Jurkat, Clone E6-1 (cell line): ENCODE results near the gene CD164.
A peak's percentile ranks its signal among the peaks of the same experiment; 100 is the strongest.
"Not testable (repeated sequence)": the region's sequence is repeated elsewhere in the genome, so short reads cannot be mapped to it uniquely, and the experiment has no call there.

Source experiments
- DNase-seq: peaks from one replicate; pipeline ENCODE4 v3.0.0-alpha.2; 2011; ENCODE audit warnings: low read depth, low spot score
- H3K4me3 ChIP-seq: 2 replicates; pipeline ENCODE4 v1.5.1; 2011; ENCODE audit warnings: mild to moderate bottlenecking, low read length, control low read depth, moderate library complexity

The CD164 gene

DNA sequence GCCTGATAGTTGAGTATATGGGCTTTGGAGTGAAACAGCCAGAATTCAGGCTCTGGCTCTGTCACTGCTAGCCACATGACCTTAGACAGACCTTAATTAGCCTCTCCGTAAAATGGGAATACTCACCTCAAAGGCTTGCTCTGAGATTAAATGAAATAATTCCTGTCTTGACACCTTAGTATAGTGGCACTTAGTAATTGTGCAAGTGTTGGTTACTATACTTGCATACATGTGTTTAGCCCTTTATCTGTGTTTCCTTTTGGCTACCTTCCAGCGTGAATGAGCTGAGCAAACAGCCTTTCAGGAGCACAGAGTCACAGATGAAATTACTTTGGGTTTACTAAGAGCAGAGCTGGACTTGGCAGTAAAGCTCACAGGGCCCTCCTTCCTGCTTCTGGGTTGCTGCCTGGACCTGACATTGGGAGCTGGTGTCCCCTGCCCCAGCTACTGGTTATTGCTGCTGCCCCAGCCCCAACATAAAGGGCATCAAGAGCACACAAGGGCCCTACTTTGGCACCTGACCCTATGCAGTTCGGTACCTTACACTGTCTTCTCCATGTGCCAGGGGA lies 32.8 kb downstream of the CD164 start:
- no peak overlapping the region for H3K4me3 ChIP-seq
- DNase-seq: peak; percentile 30

DNA sequence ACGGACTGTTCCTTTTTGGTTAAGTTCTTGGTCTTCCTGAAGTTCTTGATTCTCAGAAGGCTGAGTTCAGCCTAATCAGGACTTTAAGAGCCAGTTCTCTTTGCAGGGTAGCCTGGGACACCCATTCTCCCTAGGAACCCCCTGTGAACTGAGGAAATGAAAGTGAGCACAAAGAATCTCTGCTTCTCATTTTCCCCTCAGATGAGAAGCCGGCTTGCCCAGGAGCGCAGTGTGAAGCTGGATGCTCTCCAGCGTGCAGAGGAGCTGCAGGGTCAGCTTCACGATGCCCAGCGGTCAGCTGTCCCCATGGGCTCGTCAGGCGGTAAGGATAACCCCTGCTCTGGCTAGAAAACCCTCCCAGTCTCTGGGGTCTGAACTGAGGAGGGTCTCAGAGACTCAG lies 34.0 kb downstream of the CD164 start:
- DNase-seq: no peak
- H3K4me3 ChIP-seq: no peak overlapping the region

DNA sequence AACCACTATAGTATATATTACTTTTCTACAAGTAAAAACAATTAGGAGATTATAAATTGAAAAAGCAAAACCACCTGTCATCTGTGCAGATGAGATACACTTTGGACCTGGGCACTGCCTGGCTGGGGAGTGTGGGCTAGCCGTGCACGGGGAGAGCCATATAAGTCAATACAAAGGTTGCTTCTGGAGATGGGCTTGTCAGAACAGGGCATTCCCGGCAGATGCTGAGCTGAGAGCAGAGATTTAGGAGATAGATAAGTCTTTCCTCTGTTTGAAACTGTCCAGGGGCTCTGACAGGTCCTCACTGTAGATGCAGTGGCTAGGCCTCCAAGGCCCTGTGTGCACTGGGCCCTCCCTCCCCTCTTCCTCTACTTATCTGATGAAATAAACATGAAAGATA lies 34.5 kb downstream of the CD164 start:
- DNase-seq: no peak
- H3K4me3 ChIP-seq: no peak overlapping the region

- H3K4me3 ChIP-seq: no peak overlapping the region
- DNase-seq: no peak
These were observed 36.3 kb downstream of the CD164 start for GRCh38 chr6:109345986-109346385.

DNA sequence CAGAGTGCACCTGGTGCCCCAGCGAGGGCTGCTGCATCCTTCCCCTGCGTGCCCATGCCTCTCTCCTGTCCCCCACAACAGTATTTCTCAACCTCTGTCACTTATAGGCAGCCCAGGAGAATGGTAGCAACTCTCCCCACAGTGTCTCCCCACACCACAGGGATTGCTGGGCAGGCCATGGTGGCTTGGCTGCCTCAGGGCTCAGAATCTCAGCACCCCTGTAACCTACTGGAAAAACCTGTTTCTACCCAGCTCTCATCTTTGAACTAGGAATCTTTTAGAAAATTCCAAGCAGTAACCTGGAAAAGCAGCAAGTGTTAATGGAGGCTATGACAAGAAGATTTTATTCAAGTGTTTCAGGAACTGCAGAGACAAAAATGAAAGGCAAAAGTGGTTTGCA lies 38.0 kb downstream of the CD164 start:
- no peak for DNase-seq
- no peak overlapping the region for H3K4me3 ChIP-seq

DNA sequence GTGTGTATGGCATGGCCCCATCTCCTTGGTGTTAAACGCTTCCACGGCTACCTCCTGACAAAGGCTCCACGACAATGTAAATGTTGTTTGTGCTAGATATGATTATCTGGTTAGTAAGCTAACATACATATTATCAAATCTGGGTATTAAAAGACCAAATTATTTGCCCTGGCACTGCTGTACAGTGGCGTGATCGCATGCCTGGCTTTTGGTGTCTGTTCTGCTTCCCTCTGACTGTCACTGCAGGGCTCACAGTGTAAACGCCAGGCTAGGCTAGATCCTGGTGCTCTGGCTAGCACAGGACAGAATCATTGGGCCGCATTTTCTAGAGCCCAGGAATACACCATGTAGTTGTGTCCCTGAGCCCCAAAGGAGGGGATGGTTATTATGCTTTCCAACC lies 38.7 kb downstream of the CD164 start:
- H3K4me3 ChIP-seq: no peak overlapping the region
- DNase-seq: no peak

- no peak overlapping the region for H3K4me3 ChIP-seq
- DNase-seq: no peak
These were observed 39.4 kb downstream of the CD164 start for GRCh38 chr6:109342911-109343310.

GRCh38 chr6:109342506-109342905 lies 39.8 kb downstream of the CD164 start:
- DNase-seq: no peak

GRCh38 chr6:109340811-109341210 lies 41.5 kb downstream of the CD164 start:
- H3K4me3 ChIP-seq: no peak overlapping the region
- DNase-seq: no peak

More at GRCh38 chr6:109342506-109342905, 39.8 kb downstream of the CD164 start:
- no peak overlapping the region for H3K4me3 ChIP-seq

DNA sequence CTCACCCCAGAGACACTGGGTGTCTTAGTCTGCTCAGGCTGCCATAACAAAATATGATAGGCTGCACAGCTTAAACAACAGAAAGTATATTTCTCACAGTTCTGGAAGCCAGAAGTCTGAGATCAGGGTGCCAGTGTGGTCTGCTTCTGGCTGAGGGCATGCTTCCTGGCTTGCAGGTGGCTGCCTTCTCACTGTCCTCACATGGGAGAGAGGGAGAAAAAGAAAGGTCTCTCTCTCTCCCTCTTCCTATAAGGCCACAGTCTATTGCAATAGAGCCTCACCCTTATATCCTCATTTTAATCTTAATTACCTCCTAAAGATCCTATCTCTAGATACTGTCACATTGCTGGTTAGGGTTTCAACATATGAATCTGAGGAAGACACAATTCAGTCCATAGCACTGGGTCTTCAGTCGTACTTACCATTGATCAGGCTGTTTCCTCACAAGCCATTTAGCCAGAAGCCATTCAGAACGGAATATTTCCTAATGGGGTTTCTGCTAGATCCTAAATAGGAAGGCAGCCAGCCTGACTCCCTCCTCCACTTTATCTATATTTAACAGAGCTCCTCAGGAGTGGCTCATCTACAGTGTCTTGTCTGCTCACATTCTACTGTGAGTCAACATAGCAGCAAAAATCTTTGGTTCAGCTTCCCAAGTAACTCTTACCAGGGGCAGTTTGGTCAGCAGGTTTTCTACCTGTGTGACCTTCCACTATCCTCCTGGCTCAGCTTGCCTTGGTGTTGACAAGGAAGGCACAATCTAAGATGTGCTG lies 42.2 kb downstream of the CD164 start:
- peak; percentile 41 for DNase-seq
- no peak overlapping the region for H3K4me3 ChIP-seq

GRCh38 chr6:109336221-109336961 lies 45.9 kb downstream of the CD164 start:
- DNase-seq: no peak
- H3K4me3 ChIP-seq: no peak overlapping the region

DNA sequence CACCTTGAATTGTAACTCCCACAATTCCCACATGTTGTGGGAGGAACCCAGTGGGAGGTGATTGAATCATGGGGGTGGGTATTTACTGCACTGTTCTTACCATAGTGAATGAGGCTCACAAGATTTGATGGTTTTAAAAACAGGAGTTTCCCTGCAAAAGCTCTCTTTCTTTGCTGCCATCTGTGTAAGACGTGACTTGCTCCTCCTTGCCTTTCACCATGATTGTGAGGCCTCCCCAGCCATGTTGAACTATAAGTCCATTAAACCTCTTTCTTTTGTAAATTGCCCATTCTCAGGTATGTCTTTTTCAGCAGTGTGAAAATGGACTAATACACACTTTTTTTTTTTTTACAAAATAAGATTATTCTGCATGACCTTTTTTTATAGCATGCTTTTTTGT lies 48.4 kb downstream of the CD164 start:
- not testable (repeated sequence) for H3K4me3 ChIP-seq, DNase-seq

GRCh38 chr6:109332748-109333147 lies 49.5 kb downstream of the CD164 start:
- DNase-seq: no peak

GRCh38 chr6:109331081-109331480 lies 51.2 kb downstream of the CD164 start:
- H3K4me3 ChIP-seq: no peak overlapping the region
- no peak for DNase-seq

More at GRCh38 chr6:109332748-109333147, 49.5 kb downstream of the CD164 start:
- H3K4me3 ChIP-seq: no peak overlapping the region

DNA sequence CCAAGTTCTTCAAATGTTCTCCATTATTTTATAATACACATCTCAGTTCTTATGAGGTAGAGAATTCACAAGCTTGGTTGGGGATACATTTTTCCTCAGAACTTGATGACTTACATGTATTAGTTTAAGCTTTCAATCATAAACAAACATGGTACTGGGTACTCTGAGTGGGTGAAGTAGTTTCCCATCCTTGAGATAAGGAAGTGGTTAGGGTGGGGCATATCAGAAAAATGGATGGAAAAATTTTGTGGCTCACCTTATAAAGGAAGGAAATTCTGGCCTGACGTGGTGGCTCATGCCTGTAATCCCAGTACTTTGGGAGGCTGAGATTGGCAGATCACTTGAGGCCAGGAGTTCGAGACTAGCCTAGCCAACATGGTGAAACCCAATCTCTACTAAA lies 52.0 kb downstream of the CD164 start:
- H3K4me3 ChIP-seq: no peak overlapping the region
- no peak for DNase-seq

- DNase-seq: no peak
These were observed 53.6 kb downstream of the CD164 start for GRCh38 chr6:109328629-109329028.

GRCh38 chr6:109327959-109328358 lies 54.3 kb downstream of the CD164 start:
- DNase-seq: no peak
- H3K4me3 ChIP-seq: no peak overlapping the region

More at GRCh38 chr6:109328629-109329028, 53.6 kb downstream of the CD164 start:
- H3K4me3 ChIP-seq: no peak overlapping the region

- no peak for DNase-seq
- no peak overlapping the region for H3K4me3 ChIP-seq
These were observed 54.8 kb downstream of the CD164 start for GRCh38 chr6:109327491-109327890.

DNA sequence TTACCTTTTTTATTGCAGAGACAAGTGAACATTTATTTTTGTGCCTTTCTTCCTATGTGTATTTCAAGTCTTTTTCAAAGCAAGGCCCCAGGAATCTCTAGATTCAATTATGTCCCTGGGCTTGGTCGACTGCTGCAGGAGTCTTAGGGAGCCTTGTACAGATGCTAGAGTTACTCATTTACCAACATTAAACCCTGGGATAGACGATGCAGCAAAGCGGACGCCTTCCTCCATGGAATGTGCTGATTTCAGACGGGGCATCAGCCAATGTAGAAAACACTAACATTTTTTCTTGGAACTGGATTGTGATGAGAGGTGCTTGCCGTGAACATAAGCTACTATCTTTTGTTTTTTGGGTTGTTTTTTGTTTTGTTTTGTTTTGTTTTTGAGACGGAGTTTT lies 55.9 kb downstream of the CD164 start:
- DNase-seq: no peak
- no peak overlapping the region for H3K4me3 ChIP-seq

DNA sequence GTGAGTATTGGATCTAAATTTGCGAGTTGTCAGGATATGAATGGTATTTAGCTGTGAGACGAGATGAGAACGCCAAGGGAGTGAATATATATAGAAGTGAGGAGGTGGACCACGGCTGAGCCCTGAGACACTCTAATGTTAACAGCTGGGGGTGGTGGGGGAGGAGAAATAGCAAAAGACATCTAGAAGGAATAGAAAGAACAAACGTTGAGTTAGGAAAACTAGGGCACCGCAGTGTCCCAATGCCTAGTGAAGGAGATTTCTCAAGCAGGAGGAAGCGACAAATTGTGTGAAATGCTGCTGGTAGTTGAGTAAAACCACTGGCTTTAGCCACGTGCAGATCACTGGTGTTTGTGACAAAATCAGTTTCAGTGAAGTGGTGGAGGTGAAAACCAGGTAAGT lies 56.9 kb downstream of the CD164 start:
- no peak overlapping the region for H3K4me3 ChIP-seq
- DNase-seq: no peak
